GM19324 (cell line): ENCODE measurements around the gene C2orf49.
A peak's percentile ranks its signal among the peaks of the same experiment; 100 is the strongest.

Experiments used
- ATAC-seq: cut with Tn5 transposase; IDR thresholded peaks from one replicate; pipeline ENCODE4 v1.9.1; 2021; ENCODE audit warnings: mild to moderate bottlenecking, moderate library complexity; ENCODE audit not compliant: unreplicated experiment, low FRiP score

Gene C2orf49

GRCh38 chr2:105337122-105338019 lies at the start of gene C2orf49:
C2orf49 (plus strand) TSS chr2:105337540; CDS start chr2:105337588, 48 bp downstream.
- peak; percentile 96 for ATAC-seq

DNA sequence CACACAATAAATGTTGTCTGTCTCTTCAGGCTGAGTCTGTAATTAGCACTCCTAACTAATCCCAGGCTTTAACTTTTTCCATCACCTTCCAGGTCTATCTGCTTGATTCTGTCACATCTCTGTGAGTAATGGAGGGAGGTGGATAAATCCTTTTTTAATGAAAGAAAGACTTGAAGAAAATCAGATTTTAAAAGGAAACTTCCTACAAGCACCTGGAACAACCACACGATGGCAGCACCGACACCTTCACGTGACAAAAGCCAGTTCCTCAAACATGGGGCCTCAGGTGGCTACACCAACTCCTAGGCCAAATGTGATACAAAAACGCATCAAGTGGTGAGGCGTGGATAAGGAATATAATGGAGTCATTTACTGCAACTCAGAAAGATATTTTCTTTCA lies 49.6 kb upstream of the C2orf49 start:
- ATAC-seq: no peak

DNA sequence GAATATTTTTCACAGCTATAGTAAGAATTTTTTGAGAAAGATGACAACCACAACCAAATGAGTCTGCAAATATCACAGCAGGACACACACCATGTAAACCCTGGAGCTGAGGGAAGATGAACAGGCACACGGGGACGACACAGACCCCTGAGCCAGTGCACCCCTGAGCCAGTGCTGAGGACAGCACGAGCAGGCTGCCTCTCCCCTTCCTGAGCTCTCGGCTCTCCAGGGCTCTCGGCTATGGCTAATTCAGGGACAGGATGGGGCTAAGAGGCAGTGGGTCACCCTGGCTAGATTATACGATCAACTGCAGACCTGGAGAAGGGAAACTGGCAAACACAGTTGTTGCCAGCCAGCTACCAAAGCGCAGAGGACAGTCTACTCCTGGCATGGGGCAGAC lies 49.2 kb upstream of the C2orf49 start:
- no peak for ATAC-seq

- ATAC-seq: no peak
Measured at GRCh38 chr2:105290981-105291660, 46.2 kb upstream of the C2orf49 start.

GRCh38 chr2:105291981-105292380 lies 45.4 kb upstream of the C2orf49 start:
- ATAC-seq: no peak

- ATAC-seq: no peak
Measured at GRCh38 chr2:105294046-105294445, 43.3 kb upstream of the C2orf49 start.

GRCh38 chr2:105294844-105295481 lies 42.4 kb upstream of the C2orf49 start:
- ATAC-seq: no peak

- ATAC-seq: no peak
Measured at GRCh38 chr2:105296017-105296611, 41.2 kb upstream of the C2orf49 start.

DNA sequence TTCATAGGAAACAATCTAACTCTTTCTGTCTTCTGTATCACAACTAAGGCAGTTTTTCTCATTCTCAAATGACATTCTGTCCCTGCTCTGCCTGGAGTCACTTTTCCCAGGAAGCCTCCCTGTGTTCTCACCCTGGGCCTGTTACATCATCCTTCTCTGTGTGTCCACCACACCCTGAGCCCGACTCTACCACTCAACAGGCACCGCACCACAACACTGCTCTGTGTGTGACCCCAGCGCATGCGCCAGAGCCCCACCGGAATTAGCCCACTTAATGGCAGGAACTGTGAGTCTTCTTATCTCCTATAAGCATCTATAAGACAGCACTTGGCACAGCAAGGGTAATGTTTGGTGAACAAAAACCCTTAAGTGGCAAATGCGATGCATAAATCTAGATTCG lies 40.1 kb upstream of the C2orf49 start:
- no peak for ATAC-seq

- ATAC-seq: no peak
Measured at GRCh38 chr2:105298017-105298416, 39.3 kb upstream of the C2orf49 start.

GRCh38 chr2:105299290-105299689 lies 38.0 kb upstream of the C2orf49 start:
- ATAC-seq: no peak

GRCh38 chr2:105301646-105302045 lies 35.7 kb upstream of the C2orf49 start:
- no peak for ATAC-seq

DNA sequence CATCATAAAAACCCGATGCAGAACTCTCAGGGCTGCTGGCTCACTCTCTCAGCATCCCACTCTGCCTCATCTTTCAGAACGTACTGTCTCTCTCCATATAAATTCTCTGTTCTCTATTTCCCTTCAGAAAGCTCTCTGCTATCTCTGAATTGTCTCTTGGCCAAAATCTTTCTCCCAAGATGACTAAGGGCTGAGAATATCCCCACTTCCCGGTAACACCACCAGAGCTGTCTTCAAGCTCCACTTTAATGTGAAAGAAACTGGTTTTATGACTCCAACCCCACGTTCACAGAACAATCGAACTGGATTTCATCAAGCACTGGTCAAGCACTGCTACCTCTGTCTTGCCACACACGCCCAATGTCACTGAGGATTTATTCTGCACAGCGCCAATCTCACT lies 30.2 kb upstream of the C2orf49 start:
- no peak for ATAC-seq

DNA sequence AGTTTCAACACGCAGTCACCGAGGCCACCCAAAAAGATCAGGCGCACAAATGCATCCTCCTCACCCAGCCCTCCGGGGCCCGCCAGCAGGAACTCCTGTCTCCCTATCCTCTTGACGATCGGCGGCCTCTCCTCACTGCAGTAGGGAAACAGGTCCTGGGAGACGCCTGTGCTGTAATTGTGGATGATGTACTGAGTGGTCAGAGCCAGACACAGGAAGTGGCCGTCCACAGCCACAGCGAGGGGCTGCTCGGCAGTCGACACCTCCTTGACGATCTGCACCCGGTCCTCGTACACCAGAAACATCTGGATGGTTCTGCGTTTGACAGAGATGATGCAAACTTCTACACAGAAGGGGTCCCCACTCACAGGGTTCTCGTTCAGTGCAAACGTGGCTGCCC lies 29.8 kb upstream of the C2orf49 start:
- no peak for ATAC-seq

DNA sequence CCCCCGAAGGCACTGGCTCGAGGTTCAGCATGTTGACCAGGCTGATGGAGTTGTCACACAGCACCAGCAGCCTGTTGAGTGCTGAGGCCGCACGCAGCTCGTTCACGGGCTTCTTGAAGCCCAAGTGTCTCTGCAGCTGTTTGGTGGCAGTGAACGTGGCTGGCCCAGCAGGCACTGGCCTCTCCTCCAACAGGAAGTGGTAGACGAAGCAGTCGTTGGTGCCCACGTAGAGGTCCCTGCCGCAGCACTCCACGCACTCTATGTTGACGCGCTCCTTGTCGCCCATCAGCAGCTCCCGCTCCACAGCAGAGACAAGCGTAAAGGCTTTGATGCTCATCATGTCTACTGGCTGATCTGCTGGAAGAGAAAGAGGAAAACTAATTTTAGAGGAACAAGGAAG lies 29.4 kb upstream of the C2orf49 start:
- no peak for ATAC-seq

- no peak for ATAC-seq
Measured at GRCh38 chr2:105308382-105309146, 28.8 kb upstream of the C2orf49 start.

DNA sequence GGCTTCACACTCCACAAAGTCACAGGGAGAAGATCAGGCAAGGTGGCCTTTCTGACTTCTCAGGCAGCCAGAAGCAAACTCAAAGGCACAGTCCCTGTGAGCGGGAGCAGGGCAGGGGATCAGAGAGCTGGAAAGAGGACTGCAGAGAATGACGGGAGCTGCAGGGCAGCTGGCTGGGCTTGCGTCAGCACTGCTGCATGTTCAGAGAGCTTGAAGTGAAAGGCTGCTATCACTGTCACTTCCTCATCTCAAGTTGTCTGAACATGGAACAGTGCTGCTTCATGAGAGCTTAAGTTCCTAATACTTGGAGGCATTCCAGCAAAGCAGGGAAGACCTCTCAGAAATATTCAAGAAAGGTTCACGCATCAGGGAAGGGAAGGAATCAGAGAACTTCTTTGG lies 28.2 kb upstream of the C2orf49 start:
- no peak for ATAC-seq

DNA sequence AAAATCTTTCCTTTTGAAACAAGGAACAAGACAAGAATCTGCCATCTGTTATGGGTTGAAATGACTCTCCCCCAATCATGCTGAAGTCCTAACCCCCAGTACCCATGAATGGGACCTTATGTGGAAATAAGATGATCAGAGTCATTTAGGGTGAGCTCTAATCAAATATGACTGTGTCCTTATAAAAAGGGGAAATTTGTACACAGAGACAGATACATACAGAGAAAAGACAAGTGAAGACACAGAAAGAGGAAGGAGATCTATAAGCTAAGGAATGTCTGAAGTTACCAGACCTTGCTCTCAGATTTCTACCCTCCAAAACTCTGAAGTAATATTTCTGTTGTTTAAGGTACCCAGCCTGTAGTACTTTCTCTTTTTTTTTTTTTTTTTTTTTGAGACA lies 23.5 kb upstream of the C2orf49 start:
- ATAC-seq: no peak

DNA sequence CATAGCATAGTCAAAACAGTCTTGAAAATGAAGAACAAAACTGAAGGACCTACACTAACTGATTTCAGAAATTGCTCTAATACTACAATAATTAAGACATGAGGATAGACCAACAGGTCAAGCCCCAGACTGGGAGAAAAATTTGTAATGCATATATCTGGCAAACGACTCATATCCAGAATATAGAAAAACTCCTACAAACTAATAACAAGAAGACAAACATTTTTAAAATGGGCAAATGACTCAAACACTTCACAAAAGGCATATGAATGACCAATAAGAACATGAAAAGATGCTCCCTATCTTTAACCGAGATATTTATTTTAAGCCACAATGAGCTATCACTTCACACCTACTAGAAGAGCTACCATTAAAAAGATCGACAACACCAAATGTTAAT lies 22.0 kb upstream of the C2orf49 start:
- ATAC-seq: no peak

GRCh38 chr2:105317937-105318336 lies 19.4 kb upstream of the C2orf49 start:
- no peak for ATAC-seq
